GM12872 (cell line): ENCODE data around the gene SMIM44.

ENCODE experiments used
- CTCF ChIP-seq: IDR thresholded peaks from 3 replicates; pipeline ENCODE4 v1.5.1; 2011; ENCODE audit warnings: low read depth, mild to moderate bottlenecking, low read length, moderate library complexity; ENCODE audit not compliant: insufficient read depth

SMIM44 gene

GRCh38 chr19:3483226-3483628 is at the start of gene SMIM44:
Gene SMIM44, minus strand, starts transcription at chr19:3483441. Its CDS starts 38 bp downstream, at chr19:3483403.
- no peak for TF ChIP-seq CTCF

GRCh38 chr19:3533033-3533432 is 49.8 kb upstream of the SMIM44 start:
- no peak for TF ChIP-seq CTCF

GRCh38 chr19:3532154-3532786 is 49.0 kb upstream of the SMIM44 start:
- no peak for TF ChIP-seq CTCF

GRCh38 chr19:3531716-3532115 is 48.5 kb upstream of the SMIM44 start:
- TF ChIP-seq CTCF, result no peak

- TF ChIP-seq CTCF, result no peak
Measured at GRCh38 chr19:3530389-3530788, 47.1 kb upstream of the SMIM44 start.

GRCh38 chr19:3528539-3529211 is 45.4 kb upstream of the SMIM44 start:
- TF ChIP-seq CTCF, result no peak

- no peak for TF ChIP-seq CTCF
Measured at GRCh38 chr19:3528080-3528479, 44.8 kb upstream of the SMIM44 start.
